SK-N-MC (cell line): ENCODE data around the gene RXRB.

Experiments used
- DNase-seq: peaks from one replicate; pipeline ENCODE4 v3.0.0-alpha.2; 2011; ENCODE audit warnings: low read depth, low spot score
- H3K27ac ChIP-seq: fragments of 200-600 bp; sonication (generic); 2 replicates; pipeline ENCODE4 v1.5.1; 2016; ENCODE audit warnings: mixed run types
- H3K36me3 ChIP-seq: fragments of 200-600 bp; sonication (generic); 2 replicates; pipeline ENCODE4 v1.6.1; 2017; ENCODE audit warnings: antibody characterized with exemption, low read length, mixed read lengths; ENCODE audit not compliant: insufficient read depth
- H3K4me3 ChIP-seq: fragments of 200-600 bp; sonication (generic); 2 replicates; pipeline ENCODE4 v1.5.1; 2016
- H3K9ac ChIP-seq: fragments of 200-600 bp; sonication (generic); 2 replicates; pipeline ENCODE4 v1.8.0; 2017; ENCODE audit warnings: mixed run types, mixed read lengths; ENCODE audit not compliant: insufficient read length
- H3K9me3 ChIP-seq: fragments of 200-600 bp; sonication (generic); 2 replicates; pipeline ENCODE4 v1.6.1; 2017; ENCODE audit warnings: low read depth, mild to moderate bottlenecking, antibody characterized with exemption, low read length, moderate library complexity, mixed read lengths
- EZH2 ChIP-seq: fragments of 200-600 bp; sonication (generic); IDR thresholded peaks from one replicate; pipeline ENCODE4 v1.6.1; 2017; ENCODE audit warnings: antibody characterized with exemption
- FOXP2 ChIP-seq: optimal IDR thresholded peaks from 2 replicates; pipeline ENCODE3; 2011; ENCODE audit warnings: mild to moderate bottlenecking, moderate library complexity; ENCODE audit not compliant: insufficient read depth; ENCODE audit errors: extremely low read length, control extremely low read depth
- POLR2AphosphoS5 ChIP-seq: IDR thresholded peaks from 2 replicates; pipeline ENCODE4 v1.6.1; 2012; ENCODE audit warnings: mild to moderate bottlenecking, low read depth, low read length, borderline replicate concordance

Gene RXRB

DNA sequence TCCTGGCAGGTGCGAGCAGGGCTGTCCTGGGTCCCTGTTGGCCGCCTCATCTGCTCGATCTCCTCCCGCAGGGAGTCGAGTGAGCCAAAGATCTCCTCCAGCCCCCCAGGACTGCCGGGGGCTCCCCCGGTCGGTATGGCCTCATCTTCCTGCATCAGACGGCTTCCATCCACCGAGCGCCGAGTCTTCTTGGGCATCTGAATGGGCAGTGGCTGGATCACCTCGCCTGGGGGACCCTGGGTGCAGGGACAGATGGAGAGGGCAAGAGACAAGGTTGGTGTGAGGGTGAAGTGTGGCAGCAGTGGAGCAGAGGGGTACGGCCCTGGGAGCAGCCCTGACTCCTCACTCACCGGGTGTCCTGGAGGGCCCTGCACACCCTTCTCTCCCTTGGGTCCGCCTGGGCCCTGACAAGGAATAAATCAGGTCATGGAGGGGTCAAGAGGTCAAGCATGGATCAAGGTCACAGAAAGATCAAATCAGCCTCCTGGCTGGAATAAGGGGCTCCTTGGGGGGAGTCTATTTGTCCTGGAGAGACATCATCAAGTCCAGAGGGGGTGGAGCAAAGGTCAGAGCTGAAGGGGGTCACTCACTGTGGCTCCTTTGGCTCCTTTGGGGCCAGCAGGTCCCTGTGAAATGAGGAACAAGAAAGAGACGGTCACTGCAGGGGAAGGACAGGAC lies 34.7 kb downstream of the RXRB start:
- Histone ChIP-seq H3K9ac (no peak overlapping the region), H3K36me3 (no peaks in the 10 kb centered on the region), H3K9me3 (no peaks in the 10 kb centered on the region), H3K4me3 (no peak overlapping the region), H3K27ac (no peak overlapping the region)
- TF ChIP-seq POLR2AphosphoS5 (no peak), FOXP2 (no peak), EZH2 (no peak)
- DNase-seq, result no peak

GRCh38 chr6:33164665-33165373 lies 35.6 kb downstream of the RXRB start:
- Histone ChIP-seq H3K9me3 (no peaks in the 10 kb centered on the region), H3K36me3 (no peaks in the 10 kb centered on the region), H3K9ac (no peak overlapping the region), H3K27ac (no peak overlapping the region), H3K4me3 (no peak overlapping the region)
- no peak for TF ChIP-seq POLR2AphosphoS5
- no peak for TF ChIP-seq EZH2
- TF ChIP-seq FOXP2, result no peak
- DNase-seq, result no peak

DNA sequence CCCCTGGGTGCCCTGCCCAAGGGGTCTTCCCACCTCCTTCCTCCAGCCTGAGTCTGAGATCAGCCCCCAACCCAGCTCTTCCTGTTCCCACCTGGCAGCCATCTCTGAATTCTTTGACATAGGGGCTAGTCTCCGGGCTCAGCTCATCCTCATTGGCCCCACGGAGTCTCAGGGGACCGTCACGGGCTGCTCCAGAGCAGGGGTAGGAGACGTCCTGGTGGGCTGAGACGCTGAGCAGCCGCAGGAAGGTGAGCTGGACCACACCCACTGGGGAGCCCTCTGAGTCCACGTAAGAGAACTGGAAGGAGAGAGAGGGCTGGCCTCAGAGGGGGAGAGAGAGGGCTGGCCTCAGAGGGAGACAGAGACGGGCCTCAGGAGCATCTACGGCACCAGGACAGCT lies 36.3 kb downstream of the RXRB start:
- TF ChIP-seq EZH2 (no peak), FOXP2 (no peak), POLR2AphosphoS5 (no peak)
- no peaks in the 10 kb centered on the region for H3K36me3 ChIP-seq
- no peak overlapping the region for H3K27ac ChIP-seq
- H3K4me3 ChIP-seq, result no peak overlapping the region
- no peak for DNase-seq
- no peaks in the 10 kb centered on the region for H3K9me3 ChIP-seq
- no peak overlapping the region for H3K9ac ChIP-seq

DNA sequence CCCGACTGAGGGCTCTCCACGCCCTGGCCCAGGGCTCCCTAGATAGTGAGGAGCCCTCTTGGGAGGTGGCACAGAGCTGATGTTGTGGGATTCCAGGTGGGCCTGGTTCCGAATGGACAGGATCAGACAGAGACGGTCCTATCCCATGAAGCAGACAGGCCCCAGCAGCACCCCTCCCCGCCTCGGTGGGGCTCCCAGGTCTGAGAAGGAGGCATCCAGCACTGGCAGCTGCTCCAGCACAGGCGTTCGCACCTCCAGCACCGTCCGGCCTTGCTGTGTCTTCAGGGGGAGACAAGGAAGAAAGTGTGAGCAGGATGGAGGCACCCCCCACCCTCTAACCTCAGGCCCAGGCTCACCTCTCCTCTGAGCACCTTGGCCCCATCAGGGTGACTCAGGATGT lies 36.9 kb downstream of the RXRB start:
- no peak overlapping the region for H3K27ac ChIP-seq
- H3K9me3 ChIP-seq, result no peaks in the 10 kb centered on the region
- H3K9ac ChIP-seq, result no peak overlapping the region
- TF ChIP-seq POLR2AphosphoS5, result no peak
- TF ChIP-seq EZH2, result no peak
- no peak for TF ChIP-seq FOXP2
- no peak for DNase-seq
- no peak overlapping the region for H3K4me3 ChIP-seq
- no peaks in the 10 kb centered on the region for H3K36me3 ChIP-seq

DNA sequence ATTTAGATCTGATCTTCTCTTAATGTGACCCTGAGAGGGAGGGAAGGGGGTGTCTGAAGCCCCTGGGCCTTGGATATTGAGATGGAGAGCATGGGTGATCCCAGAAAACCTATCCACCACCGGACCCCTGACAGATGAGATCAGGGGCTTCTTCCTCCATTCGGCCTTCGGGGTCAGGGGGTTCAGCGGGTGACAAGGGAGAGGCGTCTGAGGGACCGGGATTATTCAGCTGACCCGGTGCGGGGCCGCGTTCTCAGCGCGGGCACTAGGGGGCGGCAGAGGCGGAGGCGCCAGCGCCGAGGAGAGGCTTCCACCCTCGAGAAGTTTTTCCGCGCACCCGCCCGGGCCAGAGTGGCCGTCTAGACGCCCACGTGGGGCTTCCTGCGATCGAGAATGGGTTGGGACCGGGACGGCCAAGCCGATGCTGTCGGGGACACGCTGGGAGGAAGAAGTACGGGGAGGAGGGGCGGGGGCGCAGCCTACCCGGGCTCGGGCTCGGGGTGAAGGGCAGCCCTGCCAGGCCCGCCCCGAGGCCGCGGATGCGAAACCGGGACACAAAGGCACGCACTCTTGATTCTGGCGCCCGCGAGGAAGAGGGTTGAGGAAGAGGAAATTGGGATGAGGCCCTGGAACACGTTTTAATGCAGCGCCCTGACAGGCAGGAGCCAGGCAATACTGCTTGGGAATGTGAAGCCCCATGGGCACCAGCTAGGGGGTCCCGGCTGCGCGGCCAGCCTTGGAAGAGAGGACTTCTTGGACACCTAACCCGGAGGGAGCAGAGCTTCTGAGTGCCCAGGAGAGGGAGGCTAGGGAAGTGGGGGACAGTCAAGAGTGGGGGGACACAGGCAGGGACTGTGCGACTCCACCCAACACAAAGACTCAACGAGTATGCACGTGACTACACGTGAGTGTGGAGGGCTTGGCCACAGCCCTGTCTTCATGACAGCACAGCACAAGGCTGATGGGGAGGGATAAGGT lies 38.8 kb downstream of the RXRB start:
- TF ChIP-seq EZH2 (no peak), POLR2AphosphoS5 (peak; percentile 61)
- no peak for DNase-seq
- Histone ChIP-seq H3K4me3 (peak overlapping the region; percentile 74), H3K36me3 (no peaks in the 10 kb centered on the region), H3K27ac (no peak overlapping the region), H3K9me3 (no peaks in the 10 kb centered on the region), H3K9ac (peak overlapping the region; percentile 83)

GRCh38 chr6:33160728-33161344 lies 39.6 kb downstream of the RXRB start:
- no peak for TF ChIP-seq EZH2
- TF ChIP-seq FOXP2, result no peak
- no peak for TF ChIP-seq POLR2AphosphoS5
- Histone ChIP-seq H3K4me3 (peak overlapping the region; percentile 74), H3K9me3 (no peaks in the 10 kb centered on the region), H3K36me3 (no peaks in the 10 kb centered on the region), H3K9ac (peak overlapping the region; percentile 15), H3K27ac (no peak overlapping the region)
- DNase-seq, result no peak

DNA sequence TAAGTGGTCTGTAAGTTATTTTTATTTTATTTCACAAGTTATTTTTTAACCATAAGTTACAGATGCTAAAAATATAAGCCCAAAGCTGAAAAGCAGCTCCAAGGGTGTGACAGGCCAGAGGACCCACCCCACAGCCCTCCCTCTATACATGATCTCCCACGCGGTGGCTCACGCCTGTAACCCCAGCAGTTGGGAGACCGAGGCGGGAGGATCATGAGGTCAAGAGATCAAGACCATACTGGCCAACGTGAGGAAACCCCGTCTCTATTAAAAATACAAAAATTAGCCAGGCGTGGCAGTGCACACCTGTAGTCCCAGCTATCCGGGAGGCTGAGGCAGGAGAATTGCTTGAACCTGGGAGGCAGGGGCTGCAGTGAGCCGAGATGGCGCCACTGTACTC lies 40.4 kb downstream of the RXRB start:
- no peak for DNase-seq
- Histone ChIP-seq H3K9me3 (no peaks in the 10 kb centered on the region), H3K4me3 (no peak overlapping the region), H3K36me3 (no peaks in the 10 kb centered on the region), H3K9ac (no peak overlapping the region), H3K27ac (no peak overlapping the region)
- TF ChIP-seq FOXP2 (no peak), POLR2AphosphoS5 (no peak), EZH2 (no peak)

GRCh38 chr6:33156964-33157363 lies 43.5 kb downstream of the RXRB start:
- Histone ChIP-seq H3K4me3 (no peak overlapping the region), H3K36me3 (no peaks in the 10 kb centered on the region), H3K9ac (no peak overlapping the region), H3K9me3 (no peaks in the 10 kb centered on the region), H3K27ac (no peak overlapping the region)
- no peak for DNase-seq
- TF ChIP-seq FOXP2 (no peak), EZH2 (no peak), POLR2AphosphoS5 (no peak)
